ENCODE measurements around the gene DEDD. TPM values are rescaled to one million over a fixed set of nuclear protein-coding genes. Genes with fewer than 3 reads are reported as not detected.
A peak's percentile ranks its signal among the peaks of the same experiment; 100 is the strongest.

The DEDD gene
- total RNA-seq, 1 experiment from 2014 or later, result 33.8 TPM

DNA sequence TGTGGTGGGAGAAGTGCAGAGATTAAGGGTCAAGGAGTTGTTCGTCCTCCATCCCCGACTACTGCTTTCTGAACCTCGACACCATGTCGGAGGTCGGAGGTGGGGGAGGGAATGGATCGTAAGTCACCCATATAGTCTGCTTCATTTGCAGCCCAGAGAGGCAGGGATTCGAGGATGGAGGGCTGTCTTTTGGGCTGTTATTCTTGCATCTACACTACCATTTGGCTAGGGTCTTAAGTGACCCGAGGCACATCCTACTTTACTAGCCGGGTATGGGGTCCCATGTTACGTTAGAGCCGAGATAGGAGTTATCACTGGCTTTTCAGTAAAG, 27.4 kb upstream of the DEDD start:
- H3K27me3 ChIP-seq (replicated peaks; ENCODE audit: control insufficient read depth, insufficient read depth, low read length), result no peaks in the 10 kb centered on the region
- no peak for DNase-seq
- Mint-ChIP-seq H3K27ac (ENCODE audit: unreplicated experiment) (peak overlapping the region; percentile 81), H3K27me3 (ENCODE audit: insufficient read depth, unreplicated experiment) (no peaks in the 10 kb centered on the region), H3K36me3 (ENCODE audit: insufficient read depth, unreplicated experiment) (peaks cover 43% of the 10 kb centered on the region), H3K4me3 (ENCODE audit: unreplicated experiment) (peak overlapping the region; percentile 82), H3K9me3 (ENCODE audit: unreplicated experiment) (no peaks in the 10 kb centered on the region), H3K4me1 (ENCODE audit: low read depth, unreplicated experiment) (peaks cover 9% of the 10 kb centered on the region)
- no peaks in the 10 kb centered on the region for H3K9me3 ChIP-seq
- no TSS peak for BruUV-seq (replicated peaks)
- ChIA-PET CTCF (no interaction called here), POLR2A (interaction anchor here (0.6 kb wide), 1 partner anchor 17 kb away, joined by 14 read pairs; no protein-coding TSS in a partner anchor)
- H3K36me3 ChIP-seq (ENCODE audit: control insufficient read depth, insufficient read depth, low read length), result peaks cover 3% of the 10 kb centered on the region
- peaks cover 10% of the 10 kb centered on the region; the same call in 1 of the 2 replicates for H3K4me1 ChIP-seq
- intact Hi-C loops (cut with micrococcal nuclease; ENCODE audit: unreplicated experiment), result no loop called here
- peak overlapping the region; percentile 83 for H3K4me3 ChIP-seq (ENCODE audit: low read depth, low read length)
- TF ChIP-seq, protein P1, sequence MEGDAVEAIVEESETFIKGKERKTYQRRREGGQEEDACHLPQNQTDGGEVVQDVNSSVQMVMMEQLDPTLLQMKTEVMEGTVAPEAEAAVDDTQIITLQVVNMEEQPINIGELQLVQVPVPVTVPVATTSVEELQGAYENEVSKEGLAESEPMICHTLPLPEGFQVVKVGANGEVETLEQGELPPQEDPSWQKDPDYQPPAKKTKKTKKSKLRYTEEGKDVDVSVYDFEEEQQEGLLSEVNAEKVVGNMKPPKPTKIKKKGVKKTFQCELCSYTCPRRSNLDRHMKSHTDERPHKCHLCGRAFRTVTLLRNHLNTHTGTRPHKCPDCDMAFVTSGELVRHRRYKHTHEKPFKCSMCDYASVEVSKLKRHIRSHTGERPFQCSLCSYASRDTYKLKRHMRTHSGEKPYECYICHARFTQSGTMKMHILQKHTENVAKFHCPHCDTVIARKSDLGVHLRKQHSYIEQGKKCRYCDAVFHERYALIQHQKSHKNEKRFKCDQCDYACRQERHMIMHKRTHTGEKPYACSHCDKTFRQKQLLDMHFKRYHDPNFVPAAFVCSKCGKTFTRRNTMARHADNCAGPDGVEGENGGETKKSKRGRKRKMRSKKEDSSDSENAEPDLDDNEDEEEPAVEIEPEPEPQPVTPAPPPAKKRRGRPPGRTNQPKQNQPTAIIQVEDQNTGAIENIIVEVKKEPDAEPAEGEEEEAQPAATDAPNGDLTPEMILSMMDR (IDR thresholded peaks at IDR 0.05; ENCODE audit: insufficient read depth in 1 of 2, low read depth in 1 of 2, low read length in 1 of 2, severe bottlenecking in 1 of 2, unreplicated experiment in 1 of 2), result no peak

DNA sequence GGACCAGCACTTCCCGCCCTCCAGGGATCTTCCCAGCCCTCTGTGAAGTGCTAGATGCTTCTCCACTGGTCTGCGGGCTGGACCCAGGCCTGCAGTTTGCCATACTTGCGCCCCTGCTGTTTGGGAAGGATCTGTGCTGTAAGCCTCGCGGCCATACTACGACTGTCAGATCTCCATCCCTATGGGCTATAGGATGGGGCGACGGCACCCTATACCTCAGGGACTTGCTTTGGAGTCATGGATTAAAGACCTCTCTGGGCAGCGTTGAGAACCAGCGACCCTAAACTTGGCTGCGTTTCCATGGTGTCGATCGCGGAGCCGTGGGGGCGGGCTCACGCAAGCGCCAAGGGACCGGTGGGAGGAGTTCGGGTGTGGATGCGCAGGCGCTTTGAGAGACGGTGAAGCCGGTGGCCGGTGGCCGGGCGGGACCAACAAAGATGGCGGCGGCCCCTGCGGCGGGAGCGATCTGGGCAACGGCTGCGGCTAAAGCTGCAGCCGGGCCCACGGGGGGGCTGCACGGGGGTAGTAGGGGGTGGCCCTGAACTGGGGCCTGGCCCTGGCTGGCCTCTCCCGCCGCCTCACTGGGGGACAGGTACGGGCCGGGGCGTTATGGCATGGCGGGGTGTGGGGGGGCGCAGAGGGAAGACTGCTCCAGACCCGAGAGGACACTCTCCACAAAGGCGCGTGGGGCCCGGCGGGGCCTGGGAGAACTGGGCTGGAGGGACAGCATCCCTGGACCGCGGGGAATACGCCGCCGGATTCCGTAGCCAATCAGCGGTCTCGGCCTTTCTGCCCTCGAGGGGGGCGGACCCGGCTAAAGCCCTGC, 26.8 kb upstream of the DEDD start, which contains the start of gene USP21:
Gene USP21, plus strand, starts transcription at position 414 of the 826 bp plus-strand sequence. CDS start 1,141 bp downstream, outside the sequence.
- BruUV-seq (replicated peaks), result TSS peak; percentile 2
- peak within 1 kb of the TSS; percentile 81 for H3K27ac Mint-ChIP-seq (ENCODE audit: unreplicated experiment)
- Histone ChIP-seq H3K27me3 (replicated peaks; ENCODE audit: control insufficient read depth, insufficient read depth, low read length) (no peaks in the 10 kb centered on the region), H3K36me3 (ENCODE audit: control insufficient read depth, insufficient read depth, low read length) (peaks cover 3% of the 10 kb centered on the region), H3K4me3 (ENCODE audit: low read depth, low read length) (peak within 1 kb of the TSS; percentile 83), H3K9me3 (no peaks in the 10 kb centered on the region), H3K4me1 (peaks cover 10% of the 10 kb centered on the region; the same call in 1 of the 2 replicates)
- peaks cover 46% of the 10 kb centered on the region for H3K36me3 Mint-ChIP-seq (ENCODE audit: insufficient read depth, unreplicated experiment)
- POLR2A ChIA-PET, result interaction anchor here (0.6 kb wide), 1 partner anchor 18 kb away, joined by 14 read pairs; no protein-coding TSS in a partner anchor
- H3K4me3 Mint-ChIP-seq (ENCODE audit: unreplicated experiment), result peak within 1 kb of the TSS; percentile 82
- peak; percentile 91 to 94 for DNase-seq
- peaks cover 12% of the 10 kb centered on the region for H3K4me1 Mint-ChIP-seq (ENCODE audit: low read depth, unreplicated experiment)
- TF ChIP-seq, protein P1 (IDR thresholded peaks at IDR 0.05; ENCODE audit: insufficient read depth in 1 of 2, low read depth in 1 of 2, low read length in 1 of 2, severe bottlenecking in 1 of 2, unreplicated experiment in 1 of 2), result peak in 1 of 2 experiments; percentile 27
- intact Hi-C loops (cut with micrococcal nuclease; ENCODE audit: unreplicated experiment), result no loop called here
- no peaks in the 10 kb centered on the region for H3K27me3 Mint-ChIP-seq (ENCODE audit: insufficient read depth, unreplicated experiment)
- H3K9me3 Mint-ChIP-seq (ENCODE audit: unreplicated experiment), result no peaks in the 10 kb centered on the region
- CTCF ChIA-PET, result no interaction called here

DNA sequence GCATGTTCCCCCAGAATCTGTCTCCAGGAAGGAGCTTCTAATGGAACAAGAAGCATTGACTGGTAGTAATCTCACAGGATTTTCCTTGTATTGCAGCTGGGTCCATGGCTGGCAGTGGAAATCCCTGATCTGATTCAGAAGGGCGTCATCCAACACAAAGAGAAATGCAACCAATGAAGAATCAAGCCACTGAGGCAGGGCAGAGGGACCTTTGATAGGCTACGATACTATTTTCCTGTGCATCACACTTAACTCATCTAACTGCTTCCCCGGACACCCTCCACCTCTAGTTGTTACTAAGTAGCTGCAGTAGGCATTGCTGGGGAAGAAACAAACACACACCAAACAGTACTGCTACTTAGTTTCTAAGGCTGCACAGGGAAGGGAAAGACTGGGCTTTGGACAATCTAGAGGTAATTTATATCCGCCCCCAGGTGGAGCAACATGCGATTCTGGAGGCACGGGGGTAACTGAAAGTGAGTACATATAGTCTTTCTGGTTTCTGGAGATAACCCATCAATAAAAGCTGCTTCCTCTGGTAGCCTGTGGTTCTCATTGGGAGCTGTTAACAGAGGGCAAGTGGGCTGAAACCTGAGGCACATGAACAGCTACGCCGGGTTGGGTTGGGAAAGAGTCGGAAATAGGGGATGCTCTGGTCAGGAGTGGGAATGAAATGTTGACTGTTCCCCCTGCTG, 26.0 kb upstream of the DEDD start:
- TF ChIP-seq, protein P1 (IDR thresholded peaks at IDR 0.05; ENCODE audit: insufficient read depth in 1 of 2, low read depth in 1 of 2, low read length in 1 of 2, severe bottlenecking in 1 of 2, unreplicated experiment in 1 of 2), result no peak
- intact Hi-C loops (cut with micrococcal nuclease; ENCODE audit: unreplicated experiment), result no loop called here
- Histone ChIP-seq H3K4me3 (ENCODE audit: low read depth, low read length) (peak overlapping the region; percentile 83; the same call in 1 of the 2 replicates), H3K4me1 (peaks cover 10% of the 10 kb centered on the region; the same call in 1 of the 2 replicates), H3K36me3 (ENCODE audit: control insufficient read depth, insufficient read depth, low read length) (peaks cover 3% of the 10 kb centered on the region), H3K9me3 (no peaks in the 10 kb centered on the region), H3K27me3 (replicated peaks; ENCODE audit: control insufficient read depth, insufficient read depth, low read length) (no peaks in the 10 kb centered on the region)
- no TSS peak for BruUV-seq (replicated peaks)
- H3K36me3 Mint-ChIP-seq (ENCODE audit: insufficient read depth, unreplicated experiment), result peaks cover 54% of the 10 kb centered on the region
- no peak for DNase-seq
- no peaks in the 10 kb centered on the region for H3K9me3 Mint-ChIP-seq (ENCODE audit: unreplicated experiment)
- H3K4me1 Mint-ChIP-seq (ENCODE audit: low read depth, unreplicated experiment), result peaks cover 12% of the 10 kb centered on the region
- CTCF ChIA-PET, result interaction anchor here (0.6 kb wide), 1 partner anchor 223 kb away, joined by 3 read pairs; no protein-coding TSS in a partner anchor
- H3K27ac Mint-ChIP-seq (ENCODE audit: unreplicated experiment), result peak overlapping the region; percentile 81
- peak overlapping the region; percentile 82 for H3K4me3 Mint-ChIP-seq (ENCODE audit: unreplicated experiment)
- POLR2A ChIA-PET, result interaction anchor here (0.6 kb wide), 1 partner anchor 26 kb away, joined by 3 read pairs; the partner anchor contains the start of gene DEDD
- no peaks in the 10 kb centered on the region for H3K27me3 Mint-ChIP-seq (ENCODE audit: insufficient read depth, unreplicated experiment)

Data from Caco-2 (cell line).